PC-3 (cell line): ENCODE results near the gene COA1. TPM values are rescaled to one million over a fixed set of nuclear protein-coding genes. Genes with fewer than 3 reads are reported as not detected.

Experiments
- ATAC-seq: fragments of 200-7000 bp; cut with Tn5 transposase; 2 replicates; pipeline ENCODE4 v1.9.1; 2020; ENCODE audit warnings: mild to moderate bottlenecking, moderate library complexity
- BruUV-seq: library from RNA; stranded (reverse); fragments of 400-500 nt; replicated peaks from 2 replicates; lab custom pipeline; 2021; lab: Mats Ljungman, UMichigan
- CTCF ChIA-PET: fragments of 300-600 bp; sonication (Branson Sonifier 250); formaldehyde crosslinking; loops from one replicate; lab custom pipeline; 2022; ENCODE audit warnings: antibody characterized with exemption; lab: Charles Lee
- POLR2A ChIA-PET: fragments of 300-600 bp; sonication (Branson Sonifier 250); formaldehyde crosslinking; loops from one replicate; lab custom pipeline; 2022; ENCODE audit warnings: antibody characterized with exemption; ENCODE audit not compliant: unreplicated experiment; lab: Charles Lee
- DNase-seq: peaks from one replicate; pipeline ENCODE4 v3.0.0-alpha.2; 2015
- H2AFZ ChIP-seq: fragments of 300-600 bp; sonication (generic); 2 replicates; pipeline ENCODE4 v1.6.0; 2016; ENCODE audit warnings: antibody characterized with exemption, low read length
- H3F3A ChIP-seq: fragments of 300-600 bp; sonication (generic); one replicate; pipeline ENCODE4 v1.6.0; 2017; ENCODE audit warnings: antibody characterized with exemption, low read length, control low read depth, mild to moderate bottlenecking; ENCODE audit not compliant: unreplicated experiment
- H3K27ac ChIP-seq: fragments of 300-600 bp; sonication (generic); 2 replicates; pipeline ENCODE4 v1.5.1; 2016; ENCODE audit warnings: mild to moderate bottlenecking, low read length
- H3K27me3 ChIP-seq: fragments of 300-600 bp; sonication (generic); 2 replicates; pipeline ENCODE4 v1.6.1; 2016; ENCODE audit warnings: low read length, mixed read lengths
- H3K36me3 ChIP-seq: fragments of 300-600 bp; sonication (generic); 2 replicates; pipeline ENCODE4 v1.6.1; 2016; ENCODE audit warnings: low read depth, mixed run types, low read length, mixed read lengths
- H3K4me1 ChIP-seq: fragments of 300-600 bp; sonication (generic); 2 replicates; pipeline ENCODE4 v1.5.1; 2016; ENCODE audit warnings: low read length; ENCODE audit not compliant: insufficient read depth
- H3K4me2 ChIP-seq: fragments of 300-600 bp; sonication (generic); 2 replicates; pipeline ENCODE4 v1.6.0; 2016; ENCODE audit warnings: low read length
- H3K4me3 ChIP-seq: fragments of 300-600 bp; sonication (generic); 2 replicates; pipeline ENCODE4 v1.5.1; 2016; ENCODE audit warnings: mild to moderate bottlenecking, low read length, mixed read lengths
- H3K79me2 ChIP-seq: fragments of 300-600 bp; sonication (generic); 2 replicates; pipeline ENCODE4 v1.6.1; 2017; ENCODE audit warnings: low read length, mixed read lengths
- H3K9ac ChIP-seq: fragments of 300-600 bp; sonication (generic); 2 replicates; pipeline ENCODE4 v1.6.0; 2016; ENCODE audit warnings: mild to moderate bottlenecking, low read length
- H3K9me2 ChIP-seq: fragments of 300-600 bp; sonication (generic); replicated peaks from 2 replicates; pipeline ENCODE4 v1.6.1; 2016; ENCODE audit warnings: mixed run types, low read length, mixed read lengths
- H3K9me3 ChIP-seq: fragments of 300-600 bp; sonication (generic); 2 replicates; pipeline ENCODE4 v1.6.1; 2016; ENCODE audit warnings: low read length, mixed read lengths
- H4K20me1 ChIP-seq: fragments of 300-600 bp; sonication (generic); 2 replicates; pipeline ENCODE4 v1.6.1; 2016; ENCODE audit warnings: low read length, mixed read lengths
- CTCF ChIP-seq: fragments of 300-600 bp; sonication (generic); conservative IDR thresholded peaks from 2 replicates; pipeline ENCODE4 v1.5.1; 2017; ENCODE audit warnings: antibody characterized with exemption, low read depth, mild to moderate bottlenecking, low read length
- EZH2 ChIP-seq: fragments of 300-600 bp; sonication (generic); IDR thresholded peaks from one replicate; pipeline ENCODE4 v1.6.1; 2017; ENCODE audit warnings: antibody characterized with exemption, mild to moderate bottlenecking, low read length; ENCODE audit not compliant: unreplicated experiment
- EZH2phosphoT487 ChIP-seq: fragments of 300-600 bp; sonication (generic); IDR thresholded peaks from 2 replicates; pipeline ENCODE4 v1.6.1; 2018; ENCODE audit warnings: mild to moderate bottlenecking, antibody characterized with exemption, low read length, borderline replicate concordance
- intact Hi-C: fragments of 100-400 bp; cut with micrococcal nuclease; formaldehyde crosslinking; loops from 2 replicates; pipeline ENCODE4 v1.9.0; 2023
- total RNA-seq: library from RNA; depleted of rRNA; stranded (reverse); fragments of >200 nt; gene quantifications from 2 replicates; pipeline ENCODE4 v1.2.3, GENCODE V29; 2014

COA1 gene
- total RNA-seq, 1 experiment from 2014 or later, result 82.0 TPM

- Histone ChIP-seq H3K4me3 (peak overlapping the region; percentile 6; the same call in 1 of the 2 replicates), H3K9me3 (no peaks in the 10 kb centered on the region), H3K36me3 (peaks cover 19% of the 10 kb centered on the region), H2AFZ (no peak overlapping the region), H4K20me1 (no peaks in the 10 kb centered on the region), H3K4me1 (peaks cover 37% of the 10 kb centered on the region), H3F3A (no peaks in the 10 kb centered on the region), H3K79me2 (peaks cover 90% of the 10 kb centered on the region), H3K27me3 (no peaks in the 10 kb centered on the region), H3K4me2 (peak overlapping the region; percentile 79), H3K9ac (peak overlapping the region; percentile 16; the same call in 1 of the 2 replicates), H3K27ac (peak overlapping the region; percentile 96), H3K9me2 (no peaks in the 10 kb centered on the region)
- no peak for TF ChIP-seq EZH2
- TF ChIP-seq CTCF, result no peak
- no peak for TF ChIP-seq EZH2phosphoT487
- no peak for DNase-seq
- ATAC-seq, result peak; percentile 52; the same call in 1 of the 2 replicates
- ChIA-PET CTCF (interaction anchor here (0.5 kb wide), 1 partner anchor 177 kb away, joined by 3 read pairs; no protein-coding TSS in a partner anchor), POLR2A (no interaction called here)
- intact Hi-C loops, result loop anchor here (1.0 to 2.0 kb wide), 2 partner anchors 11 to 41 kb away; no protein-coding TSS in a partner anchor
- BruUV-seq, result no TSS peak
Observed at GRCh38 chr7:43659549-43659896, 69.8 kb downstream of the COA1 start.

GRCh38 chr7:43658718-43659548 is 70.4 kb downstream of the COA1 start:
- ChIA-PET CTCF (interaction anchor here (0.5 kb wide), 1 partner anchor 178 kb away, joined by 3 read pairs; no protein-coding TSS in a partner anchor), POLR2A (no interaction called here)
- Histone ChIP-seq H3K79me2 (peaks cover 90% of the 10 kb centered on the region), H3K27ac (peak overlapping the region; percentile 96), H3K27me3 (no peaks in the 10 kb centered on the region), H3K9me3 (no peaks in the 10 kb centered on the region), H3K9me2 (no peaks in the 10 kb centered on the region), H3K4me1 (peaks cover 37% of the 10 kb centered on the region), H3K4me2 (peak overlapping the region; percentile 79), H3K36me3 (peaks cover 17% of the 10 kb centered on the region), H4K20me1 (no peaks in the 10 kb centered on the region), H3F3A (no peaks in the 10 kb centered on the region), H2AFZ (no peak overlapping the region), H3K4me3 (peak overlapping the region; percentile 34), H3K9ac (peak overlapping the region; percentile 62)
- peak; percentile 86 for DNase-seq
- no peak for TF ChIP-seq EZH2
- no peak for TF ChIP-seq CTCF
- TF ChIP-seq EZH2phosphoT487, result no peak
- no TSS peak for BruUV-seq
- intact Hi-C loops, result loop anchor here (1.0 to 2.0 kb wide), 2 partner anchors 11 to 42 kb away; no protein-coding TSS in a partner anchor
- peak; percentile 82 for ATAC-seq

GRCh38 chr7:43656997-43657396 is 72.3 kb downstream of the COA1 start:
- Histone ChIP-seq H3K9me3 (no peaks in the 10 kb centered on the region), H3K4me1 (peaks cover 41% of the 10 kb centered on the region), H3K4me2 (no peak overlapping the region), H3K4me3 (no peak overlapping the region), H3K9ac (no peak overlapping the region), H3K9me2 (no peaks in the 10 kb centered on the region), H3K27me3 (no peaks in the 10 kb centered on the region), H3K27ac (no peak overlapping the region), H4K20me1 (no peaks in the 10 kb centered on the region), H2AFZ (no peak overlapping the region), H3K36me3 (peaks cover 14% of the 10 kb centered on the region), H3F3A (no peaks in the 10 kb centered on the region), H3K79me2 (peaks cover 84% of the 10 kb centered on the region)
- ChIA-PET CTCF (no interaction called here), POLR2A (no interaction called here)
- intact Hi-C loops, result no loop called here
- ATAC-seq (no peak), DNase-seq (no peak)
- TF ChIP-seq CTCF (no peak), EZH2 (no peak), EZH2phosphoT487 (no peak)
- BruUV-seq, result no TSS peak
